Vagina (tissue), 2 donors: ENCODE measurements around the gene GPR87. TPM values are rescaled to one million over a fixed set of nuclear protein-coding genes. Genes with fewer than 3 reads are reported as not detected.
A peak's percentile ranks its signal among the peaks of the same experiment; 100 is the strongest.

ENCODE experiments used
- DNase-seq, 2 donors: peaks; one replicate each; pipeline ENCODE4 v3.0.0-alpha.2; 2017; ENCODE audit errors: extremely low spot score in 2 of 2
- H3K27ac ChIP-seq: fragments of 200-600 bp; sonication (generic); one replicate; pipeline ENCODE4 v1.5.1; 2019
- H3K27me3 ChIP-seq: fragments of 200-600 bp; sonication (generic); one replicate; pipeline ENCODE4 v1.5.1; 2019
- H3K36me3 ChIP-seq, 2 donors: fragments of 200-600 bp; sonication (generic); one replicate each; pipeline ENCODE4 v1.5.1; 2017 to 2019
- H3K4me1 ChIP-seq: fragments of 200-600 bp; sonication (generic); one replicate; pipeline ENCODE4 v1.5.1; 2019
- H3K4me3 ChIP-seq, 2 donors: fragments of 200-600 bp; sonication (generic); 1 replicate in 1 of 2; 2 replicates in 1 of 2; pipeline ENCODE4 v1.5.1; 2016 to 2019
- H3K9me3 ChIP-seq: fragments of 200-600 bp; sonication (generic); one replicate; pipeline ENCODE4 v1.5.1; 2019
- CTCF ChIP-seq, 3 experiments: fragments of 450-650 bp in 2 of 3; fragments of 200-600 bp in 1 of 3; sonication (generic) in 1 of 3; IDR thresholded peaks; one replicate each; pipeline ENCODE4 v1.5.1; 2017 to 2019; ENCODE audit warnings: antibody characterized with exemption in 3 of 3, mild to moderate bottlenecking in 2 of 3, moderate library complexity in 2 of 3
- POLR2A ChIP-seq, 2 donors: fragments of 450-650 bp; IDR thresholded peaks; one replicate each; pipeline ENCODE4 v1.6.1; 2017; ENCODE audit warnings: antibody characterized with exemption in 2 of 2, mild to moderate bottlenecking in 2 of 2, moderate library complexity in 2 of 2
- POLR2AphosphoS5 ChIP-seq, 2 donors: sonication (generic); formaldehyde crosslinking; IDR thresholded peaks; one replicate each; pipeline ENCODE4 v1.9.0; 2017; ENCODE audit warnings: antibody characterized with exemption in 2 of 2, mild to moderate bottlenecking in 2 of 2, low read depth in 1 of 2; ENCODE audit not compliant: insufficient read depth in 1 of 2
- intact Hi-C: fragments of 100-400 bp; cut with DNase I; formaldehyde crosslinking; loops from one replicate; pipeline ENCODE4 v1.15.1; 2023
- total RNA-seq: library from RNA; depleted of rRNA; stranded (reverse); fragments of >200 nt; gene quantifications from one replicate; pipeline ENCODE4 v1.2.3, GENCODE V29; 2016

Gene GPR87
- total RNA-seq, 1 donor from 2014 or later: 12.3 TPM

- Histone ChIP-seq H3K9me3 (no peaks in the 10 kb centered on the region), H3K4me3 (no peak overlapping the region), H3K4me1 (peaks cover 16% of the 10 kb centered on the region), H3K27me3 (no peaks in the 10 kb centered on the region), H3K36me3 (no peaks in the 10 kb centered on the region), H3K27ac (no peak overlapping the region)
- no peak for DNase-seq
- no peak for TF ChIP-seq POLR2A (IDR thresholded peaks at IDR 0.05)
- TF ChIP-seq CTCF (IDR thresholded peaks at IDR 0.05): no peak
- no peak for TF ChIP-seq POLR2AphosphoS5 (IDR thresholded peaks at IDR 0.05; ENCODE audit: insufficient read depth in 1 of 2, low read depth in 1 of 2)
- intact Hi-C loops: no loop called here
Observed at GRCh38 chr3:151331696-151332095, 15.1 kb upstream of the GPR87 start.

- Histone ChIP-seq H3K27me3 (no peaks in the 10 kb centered on the region), H3K4me1 (peaks cover 16% of the 10 kb centered on the region), H3K4me3 (no peak overlapping the region), H3K27ac (no peak overlapping the region), H3K9me3 (no peaks in the 10 kb centered on the region), H3K36me3 (no peaks in the 10 kb centered on the region)
- no peak for DNase-seq
- intact Hi-C loops: no loop called here
- TF ChIP-seq POLR2AphosphoS5 (IDR thresholded peaks at IDR 0.05; ENCODE audit: insufficient read depth in 1 of 2, low read depth in 1 of 2) (no peak), POLR2A (IDR thresholded peaks at IDR 0.05) (no peak), CTCF (IDR thresholded peaks at IDR 0.05) (no peak)
Observed at GRCh38 chr3:151330899-151331298, 14.3 kb upstream of the GPR87 start.

GRCh38 chr3:151330379-151330778 is 13.8 kb upstream of the GPR87 start:
- Histone ChIP-seq H3K27me3 (no peaks in the 10 kb centered on the region), H3K4me3 (no peak overlapping the region), H3K27ac (no peak overlapping the region), H3K4me1 (peaks cover 16% of the 10 kb centered on the region), H3K9me3 (no peaks in the 10 kb centered on the region), H3K36me3 (no peaks in the 10 kb centered on the region)
- no peak for DNase-seq
- intact Hi-C loops: no loop called here
- no peak for TF ChIP-seq POLR2AphosphoS5 (IDR thresholded peaks at IDR 0.05; ENCODE audit: insufficient read depth in 1 of 2, low read depth in 1 of 2)
- TF ChIP-seq CTCF (IDR thresholded peaks at IDR 0.05): no peak
- TF ChIP-seq POLR2A (IDR thresholded peaks at IDR 0.05): no peak

GRCh38 chr3:151329363-151329762 is 12.7 kb upstream of the GPR87 start, which contains the start of gene P2RY13:
P2RY13 (minus strand) TSS chr3:151329549; CDS start chr3:151329528, 21 bp downstream.
- intact Hi-C loops: no loop called here
- Histone ChIP-seq H3K27ac (no peak within 1 kb of the TSS), H3K4me3 (peak within 1 kb of the TSS in 1 of 2 donors; percentile 18), H3K36me3 (no peaks in the 10 kb centered on the region), H3K27me3 (no peaks in the 10 kb centered on the region), H3K4me1 (peaks cover 16% of the 10 kb centered on the region), H3K9me3 (no peaks in the 10 kb centered on the region)
- DNase-seq: no peak
- TF ChIP-seq CTCF (IDR thresholded peaks at IDR 0.05): no peak
- no peak for TF ChIP-seq POLR2AphosphoS5 (IDR thresholded peaks at IDR 0.05; ENCODE audit: insufficient read depth in 1 of 2, low read depth in 1 of 2)
- TF ChIP-seq POLR2A (IDR thresholded peaks at IDR 0.05): no peak

GRCh38 chr3:151328298-151328995 is 11.8 kb upstream of the GPR87 start:
- Histone ChIP-seq H3K36me3 (no peaks in the 10 kb centered on the region), H3K9me3 (no peaks in the 10 kb centered on the region), H3K4me1 (peaks cover 16% of the 10 kb centered on the region), H3K4me3 (peak overlapping the region in 1 of 2 donors; percentile 18), H3K27me3 (no peaks in the 10 kb centered on the region), H3K27ac (no peak overlapping the region)
- intact Hi-C loops: no loop called here
- DNase-seq: no peak
- TF ChIP-seq CTCF (IDR thresholded peaks at IDR 0.05): no peak
- no peak for TF ChIP-seq POLR2AphosphoS5 (IDR thresholded peaks at IDR 0.05; ENCODE audit: insufficient read depth in 1 of 2, low read depth in 1 of 2)
- TF ChIP-seq POLR2A (IDR thresholded peaks at IDR 0.05): no peak
